Parathyroid adenoma (tissue), 2 donors: ENCODE results near the gene DSCAML1.

Source experiments
- H2AFZ ChIP-seq: fragments of 300-600 bp; sonication (generic); one replicate; pipeline ENCODE4 v1.7.0; 2017; ENCODE audit warnings: antibody characterized with exemption, mild to moderate bottlenecking
- H3K27ac ChIP-seq: fragments of 300-600 bp; sonication (generic); one replicate; pipeline ENCODE4 v1.7.0; 2017
- H3K27me3 ChIP-seq: fragments of 300-600 bp; sonication (generic); one replicate; pipeline ENCODE4 v1.7.0; 2017; ENCODE audit warnings: low read length; ENCODE audit not compliant: control insufficient read depth, insufficient read depth
- H3K36me3 ChIP-seq: fragments of 300-600 bp; sonication (generic); one replicate; pipeline ENCODE4 v1.7.0; 2017; ENCODE audit warnings: low read length; ENCODE audit not compliant: control insufficient read depth, insufficient read depth
- H3K4me1 ChIP-seq: fragments of 300-600 bp; sonication (generic); one replicate; pipeline ENCODE4 v1.7.0; 2017; ENCODE audit warnings: control low read depth
- H3K4me2 ChIP-seq: fragments of 300-600 bp; sonication (generic); one replicate; pipeline ENCODE4 v1.7.0; 2017; ENCODE audit warnings: low read length
- H3K4me3 ChIP-seq: fragments of 300-600 bp; sonication (generic); one replicate; pipeline ENCODE4 v1.7.0; 2017; ENCODE audit warnings: low read depth, low read length
- H3K79me2 ChIP-seq: fragments of 300-600 bp; sonication (generic); one replicate; pipeline ENCODE4 v1.7.0; 2017; ENCODE audit warnings: control low read depth
- H3K9ac ChIP-seq: fragments of 300-600 bp; sonication (generic); one replicate; pipeline ENCODE4 v1.7.0; 2017; ENCODE audit warnings: mild to moderate bottlenecking
- H3K9me3 ChIP-seq: fragments of 300-600 bp; sonication (generic); one replicate; pipeline ENCODE4 v1.7.0; 2017; ENCODE audit warnings: low read length; ENCODE audit not compliant: control insufficient read depth
- TF ChIP-seq, protein P1 (sequence below): fragments of 300-600 bp; sonication (generic); IDR thresholded peaks from one replicate; pipeline ENCODE4 v1.7.0; 2017; ENCODE audit warnings: antibody characterized with exemption, mild to moderate bottlenecking
- donor health status: primary hyperparathyroidism.

Gene DSCAML1

DNA sequence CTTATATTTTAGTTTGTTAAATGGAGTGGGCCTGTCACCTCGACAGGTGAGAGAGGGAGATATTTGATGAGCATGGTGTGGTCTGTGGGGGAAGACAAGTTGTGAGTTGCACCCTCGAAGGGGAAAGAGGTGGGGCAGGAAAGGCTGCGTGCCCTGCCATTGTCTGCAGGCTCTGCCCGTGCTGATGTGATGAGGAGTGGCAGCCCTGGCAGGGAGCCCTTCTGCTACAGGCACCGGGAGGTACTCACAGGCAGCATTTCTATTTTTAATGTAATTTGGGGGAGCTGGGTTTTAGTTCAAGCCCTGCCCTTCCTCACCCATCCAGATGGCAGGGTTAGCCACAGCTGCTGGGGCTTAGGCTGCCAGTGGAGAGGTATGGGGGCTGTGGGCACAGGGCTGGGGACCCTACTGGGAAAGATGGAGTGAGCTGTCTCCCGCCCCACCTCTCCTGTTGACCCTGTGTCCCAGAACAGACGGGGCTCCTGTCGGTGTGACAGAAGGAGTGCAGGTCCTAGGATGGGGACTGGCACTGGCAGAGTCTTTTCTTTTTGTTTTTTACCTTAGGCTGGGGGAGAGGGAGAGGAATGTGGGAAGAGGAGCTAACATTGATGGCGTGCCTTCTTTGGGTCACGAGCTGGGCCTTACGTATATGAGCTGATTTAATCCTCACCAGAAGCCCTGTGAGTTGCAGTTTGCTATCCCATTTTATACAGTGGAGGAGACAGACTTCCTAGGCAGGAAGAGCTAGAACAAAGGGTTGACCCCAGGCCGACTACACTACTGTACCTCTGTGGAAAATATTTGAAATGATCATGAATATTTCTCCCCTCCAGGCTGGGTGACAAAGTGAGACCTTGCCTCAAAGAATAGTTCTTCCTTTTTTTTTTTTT lies 417.8 kb downstream of the DSCAML1 start:
- TF ChIP-seq, protein P1, sequence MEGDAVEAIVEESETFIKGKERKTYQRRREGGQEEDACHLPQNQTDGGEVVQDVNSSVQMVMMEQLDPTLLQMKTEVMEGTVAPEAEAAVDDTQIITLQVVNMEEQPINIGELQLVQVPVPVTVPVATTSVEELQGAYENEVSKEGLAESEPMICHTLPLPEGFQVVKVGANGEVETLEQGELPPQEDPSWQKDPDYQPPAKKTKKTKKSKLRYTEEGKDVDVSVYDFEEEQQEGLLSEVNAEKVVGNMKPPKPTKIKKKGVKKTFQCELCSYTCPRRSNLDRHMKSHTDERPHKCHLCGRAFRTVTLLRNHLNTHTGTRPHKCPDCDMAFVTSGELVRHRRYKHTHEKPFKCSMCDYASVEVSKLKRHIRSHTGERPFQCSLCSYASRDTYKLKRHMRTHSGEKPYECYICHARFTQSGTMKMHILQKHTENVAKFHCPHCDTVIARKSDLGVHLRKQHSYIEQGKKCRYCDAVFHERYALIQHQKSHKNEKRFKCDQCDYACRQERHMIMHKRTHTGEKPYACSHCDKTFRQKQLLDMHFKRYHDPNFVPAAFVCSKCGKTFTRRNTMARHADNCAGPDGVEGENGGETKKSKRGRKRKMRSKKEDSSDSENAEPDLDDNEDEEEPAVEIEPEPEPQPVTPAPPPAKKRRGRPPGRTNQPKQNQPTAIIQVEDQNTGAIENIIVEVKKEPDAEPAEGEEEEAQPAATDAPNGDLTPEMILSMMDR, result no peak
- H3K4me3 ChIP-seq, result no peak overlapping the region
- no peaks in the 10 kb centered on the region for H3K79me2 ChIP-seq
- H3K36me3 ChIP-seq, result no peaks in the 10 kb centered on the region
- no peak overlapping the region for H3K9ac ChIP-seq
- no peak overlapping the region for H2AFZ ChIP-seq
- H3K4me1 ChIP-seq, result no peaks in the 10 kb centered on the region
- no peak overlapping the region for H3K4me2 ChIP-seq
- H3K27me3 ChIP-seq, result no peaks in the 10 kb centered on the region
- no peaks in the 10 kb centered on the region for H3K9me3 ChIP-seq
- no peak overlapping the region for H3K27ac ChIP-seq
